GM21528 (cell line): Measurements from ENCODE around the gene CDH18.

ENCODE experiments used
- ATAC-seq: cut with Tn5 transposase; IDR thresholded peaks from one replicate; pipeline ENCODE4 v1.9.1; 2021; ENCODE audit warnings: mild to moderate bottlenecking, moderate library complexity; ENCODE audit not compliant: unreplicated experiment, low FRiP score

The CDH18 gene

DNA sequence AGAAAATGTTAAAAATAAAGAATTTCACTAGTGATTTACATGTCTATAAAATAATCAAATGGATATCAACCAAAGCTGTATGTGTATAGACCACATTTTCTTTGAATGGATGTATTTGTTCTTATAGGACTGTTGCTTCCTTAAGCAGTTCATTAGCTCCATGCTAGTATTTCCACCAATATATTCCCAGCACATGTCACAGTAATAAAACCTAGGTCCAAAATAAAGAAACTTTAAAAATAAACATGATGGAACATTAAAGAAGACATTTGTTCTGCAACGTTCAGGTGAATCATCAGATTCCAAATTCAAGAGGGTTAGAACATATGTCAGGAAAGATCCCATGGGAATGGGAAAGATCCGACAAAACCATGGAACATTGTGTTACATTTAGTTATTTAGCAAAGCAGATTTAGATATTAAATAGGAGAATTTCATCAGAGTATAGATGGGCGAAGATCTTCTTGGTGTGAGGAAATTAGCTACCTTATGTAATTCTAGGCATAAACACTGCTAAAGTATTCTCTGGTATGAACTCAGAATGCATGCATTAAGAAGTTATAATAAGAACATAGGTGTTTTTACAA is 490.7 kb downstream of the CDH18 start:
- ATAC-seq: no peak

DNA sequence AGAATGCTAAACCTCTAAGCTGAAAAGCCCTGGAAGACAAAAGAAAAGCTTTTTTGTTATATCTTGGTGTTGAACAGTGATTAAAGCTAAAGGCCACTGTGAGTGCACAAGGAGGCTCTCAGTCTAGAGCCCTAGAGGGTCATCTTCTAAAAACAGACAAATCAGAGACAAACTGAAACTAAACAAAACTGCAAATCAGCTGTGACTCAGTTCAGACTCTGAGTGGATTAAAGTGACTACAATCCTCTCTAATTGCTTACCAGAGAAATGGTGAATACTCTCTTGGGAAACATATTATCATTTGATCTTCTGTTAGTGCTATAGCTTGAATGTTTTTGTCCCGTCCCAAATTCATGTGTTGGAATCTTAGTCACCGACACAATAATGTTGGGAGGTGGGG is 491.9 kb downstream of the CDH18 start:
- ATAC-seq: no peak

DNA sequence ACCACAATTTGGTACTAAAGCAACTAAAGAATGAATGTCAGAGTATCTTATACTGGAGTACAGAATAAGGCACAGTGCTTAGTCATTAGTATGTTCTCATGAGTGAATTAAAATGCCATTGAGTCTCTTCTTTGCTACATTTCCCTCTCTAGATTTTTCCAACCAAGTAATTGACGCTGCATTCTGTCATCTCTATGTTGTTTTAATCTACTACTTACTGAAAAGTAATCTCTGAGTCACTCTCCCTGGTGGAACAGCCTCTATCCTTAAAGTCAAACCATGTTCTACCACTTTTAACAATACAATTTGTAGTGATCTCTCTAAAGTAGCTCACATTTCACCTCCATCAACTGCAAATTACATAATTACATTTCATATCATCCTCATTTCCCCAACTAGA is 495.1 kb downstream of the CDH18 start:
- ATAC-seq: no peak

DNA sequence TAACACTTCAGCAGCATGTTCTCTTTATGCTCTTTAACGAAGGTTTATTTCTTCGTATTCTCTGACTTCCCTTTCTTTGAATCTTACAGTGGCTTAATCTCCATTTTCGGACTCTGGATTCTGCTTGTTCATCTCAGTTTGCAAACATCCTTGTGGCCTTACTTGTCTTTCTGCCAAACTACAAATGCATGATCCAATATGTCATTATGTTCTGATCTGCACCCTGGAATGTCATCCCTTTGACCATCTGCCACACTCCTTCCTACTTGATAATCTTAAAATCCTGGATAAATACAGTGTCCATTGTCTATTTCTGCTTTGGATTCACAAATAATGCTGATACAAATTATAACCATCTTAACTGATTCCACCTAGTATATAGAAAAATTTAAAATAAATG is 499.2 kb downstream of the CDH18 start:
- no peak for ATAC-seq

DNA sequence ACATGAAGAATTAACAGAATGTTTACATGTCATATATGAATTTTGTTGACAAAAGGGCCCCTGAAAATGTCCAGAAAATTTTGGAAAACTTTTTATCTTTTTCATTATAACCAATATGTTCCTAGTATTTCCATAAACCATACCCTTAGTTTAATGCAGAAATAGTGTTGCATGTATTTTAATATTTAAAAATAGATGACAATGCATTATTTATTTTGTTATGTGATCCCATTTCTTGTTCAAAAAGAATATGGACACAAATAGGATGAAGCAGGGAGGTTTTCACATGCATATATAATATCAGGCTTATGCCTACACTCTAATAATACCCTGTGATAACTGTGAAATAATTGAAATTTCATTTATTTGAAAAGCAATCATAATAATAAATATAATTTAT is 500.5 kb downstream of the CDH18 start:
- ATAC-seq: no peak

DNA sequence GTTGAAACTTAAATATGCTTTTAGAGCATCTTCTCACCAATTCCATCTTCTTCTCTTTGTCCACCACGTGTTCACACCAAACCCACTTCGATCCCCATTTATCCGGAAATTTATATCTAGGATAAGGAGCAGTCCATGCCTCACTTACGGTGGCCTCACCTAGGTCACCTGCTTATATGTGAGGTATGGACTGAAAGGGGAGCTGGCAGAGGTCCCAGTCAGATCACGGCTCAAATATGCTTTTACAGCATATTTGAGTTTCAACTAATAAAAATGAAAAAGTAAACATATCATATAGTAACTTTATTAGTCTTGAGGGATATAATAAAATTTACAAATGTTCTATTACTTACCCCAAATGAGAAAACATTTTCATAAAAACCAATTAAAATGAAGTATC is 508.4 kb downstream of the CDH18 start:
- no peak for ATAC-seq

DNA sequence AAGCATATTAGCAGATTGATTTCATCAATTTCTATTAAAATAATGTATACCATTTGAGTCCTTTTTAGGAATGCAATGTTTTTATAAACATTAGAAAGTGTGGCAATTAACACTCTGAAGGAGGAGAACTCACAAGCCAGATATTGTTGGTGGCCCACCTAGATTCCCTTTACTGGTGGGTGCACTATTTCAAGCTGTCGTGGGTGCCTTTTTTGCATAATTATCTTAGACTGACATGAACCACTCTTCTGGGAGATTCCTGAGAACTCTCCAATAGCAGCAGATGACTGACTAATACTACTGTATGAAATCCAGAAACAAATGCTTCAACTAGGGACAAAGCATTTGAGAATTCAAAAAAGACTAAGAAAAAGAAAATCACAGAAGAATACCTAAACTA is 526.0 kb downstream of the CDH18 start:
- ATAC-seq: no peak

DNA sequence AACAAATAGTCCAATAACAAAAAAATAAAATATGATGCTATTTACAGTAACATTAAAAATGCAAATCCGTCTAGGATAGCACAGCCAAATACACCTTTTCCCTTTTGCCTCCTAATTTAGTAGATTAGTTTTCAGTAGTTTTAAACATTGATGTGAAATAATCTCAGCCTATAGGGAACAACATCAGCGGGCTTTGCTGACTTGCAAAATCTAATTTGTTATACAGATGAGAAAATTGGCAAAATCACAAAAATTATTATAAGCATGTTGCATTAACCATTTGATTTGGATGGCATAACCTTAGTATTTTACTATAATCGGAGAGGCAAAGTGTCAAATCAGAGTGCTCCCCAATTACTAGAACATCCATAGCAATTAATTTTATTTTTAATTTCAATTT is 563.5 kb downstream of the CDH18 start:
- no peak for ATAC-seq
